ENCODE results near the gene PMPCA. TPM values are rescaled to one million over a fixed set of nuclear protein-coding genes. Genes with fewer than 3 reads are reported as not detected.
A peak's percentile ranks its signal among the peaks of the same experiment; 100 is the strongest.

PMPCA gene
- total and polyA plus RNA-seq, 2 of the 8 experiments (the other 6 are each of a cell fraction or from before 2014, with no cell fraction given) = 60.0 to 88.2 TPM

- Histone ChIP-seq H3K56ac (replicated peaks; ENCODE audit: insufficient read length, low read depth, low read length) (no peak overlapping the region), H2AK5ac (ENCODE audit: low read depth, low read length) (no peak overlapping the region), H3K4me2 (ENCODE audit: insufficient read depth in 1 of 2, low read depth in 2 of 2, low read length in 2 of 2) (peak overlapping the region; percentile 4 to 69), H4K5ac (ENCODE audit: insufficient read length, low read depth, low read length) (no peak overlapping the region), H4K91ac (replicated peaks; ENCODE audit: insufficient read length, low read length) (no peak overlapping the region), H3K4me1 (replicated peaks in 1 of 4; ENCODE audit: control insufficient read depth in 3 of 4, insufficient read depth in 4 of 4, low read length in 3 of 4) (peaks cover 0 to 8% (median under 1%) of the 10 kb centered on the region in 4 experiments; a peak in 3 of 7 replicates), H3K18ac (ENCODE audit: extremely low read depth, low read length) (no peak overlapping the region), H2BK20ac (ENCODE audit: low read length) (no peak overlapping the region), H4K20me1 (replicated peaks in 1 of 2; ENCODE audit: control insufficient read depth in 1 of 2, insufficient read depth in 2 of 2, low read length in 2 of 2) (peaks cover 3 to 7% of the 10 kb centered on the region in 2 experiments), H3K14ac (ENCODE audit: insufficient read length) (no peak overlapping the region), H2BK12ac (ENCODE audit: low read depth, low read length) (no peak overlapping the region), H2BK15ac (ENCODE audit: low read length) (peak overlapping the region; percentile 19; the same call in 1 of the 2 replicates), H3K9ac (replicated peaks in 1 of 4; ENCODE audit: extremely low read depth in 1 of 4, low read depth in 3 of 4, low read length in 3 of 4) (no peak overlapping the region), H3K27ac (ENCODE audit: low read depth, low read length) (no peak overlapping the region), H3K4me3 (ENCODE audit: extremely low read depth in 1 of 4, insufficient read depth in 2 of 4, low read depth in 3 of 4, low read length in 4 of 4) (peak overlapping the region in 1 of 4 experiments; percentile 97; a peak in 1 of 8 replicates), H2BK5ac (ENCODE audit: low read depth, low read length) (no peak overlapping the region), H3K23ac (ENCODE audit: insufficient read length) (no peak overlapping the region), H3K79me2 (ENCODE audit: control insufficient read depth in 1 of 2, insufficient read depth in 2 of 2, low read length in 2 of 2) (no peaks in the 10 kb centered on the region), H3K9me3 (ENCODE audit: insufficient read depth in 2 of 2, low read depth in 1 of 2, low read length in 1 of 2) (peaks cover 0 to 3% of the 10 kb centered on the region in 2 experiments; a peak in 1 of 4 replicates), H3K27me3 (replicated peaks in 1 of 4; ENCODE audit: control insufficient read depth in 3 of 4, extremely low read depth in 1 of 4, insufficient read depth in 3 of 4, low read length in 3 of 4) (peaks cover 0 to 2% (median 0%) of the 10 kb centered on the region in 4 experiments; a peak in 2 of 7 replicates), H3K79me1 (ENCODE audit: low read depth, low read length) (peaks cover 3% of the 10 kb centered on the region), H2BK120ac (replicated peaks; ENCODE audit: low read depth, low read length) (no peak overlapping the region), H4K8ac (ENCODE audit: extremely low read depth, insufficient read depth, low read length) (peak overlapping the region; percentile 59), H3K36me3 (ENCODE audit: control insufficient read depth in 2 of 4, insufficient read depth in 4 of 4, low read length in 3 of 4) (peaks cover 0 to 2% (median 0%) of the 10 kb centered on the region in 4 experiments; a peak in 1 of 8 replicates), H2AFZ (ENCODE audit: low read length) (no peak overlapping the region), H3K23me2 (ENCODE audit: low read depth, low read length) (no peaks in the 10 kb centered on the region; the same call in 1 of the 2 replicates), H3K4ac (replicated peaks; ENCODE audit: insufficient read length, low read depth, low read length) (no peak overlapping the region)
- DNase-seq (ENCODE audit: low read depth in 1 of 2, low spot score in 2 of 2) = no peak
- POLR2A ChIA-PET (ENCODE audit: partially characterized antibody) = interaction anchor here (0.5 to 15.8 kb wide), 15 partner anchors 9 to 961 kb away, joined by 3 to 137 read pairs (median 4); partner anchors contain the start of genes CARD9 and SNAPC4
- FAIRE-seq = no peak
- TF ChIP-seq KDM4A (IDR thresholded peaks at IDR 0.05; ENCODE audit: low read depth, low read length, severe bottlenecking) (peak; percentile 3), RNF2 (IDR thresholded peaks at IDR 0.05; ENCODE audit: borderline replicate concordance, low read depth, low read length, missing control alignments, poor library complexity, severe bottlenecking) (no peak), EP300 (IDR thresholded peaks at IDR 0.05; ENCODE audit: borderline replicate concordance in 1 of 2, low read depth in 2 of 2, low read length in 2 of 2) (no peak), KDM1A (IDR thresholded peaks at IDR 0.05; ENCODE audit: borderline replicate concordance, low read length) (peak; percentile 15; the same call in 1 of the 2 replicates)
- WGBS, 2 experiments (ENCODE audit: extremely low coverage in 1 of 2, insufficient coverage in 1 of 2, insufficient read length in 1 of 2, insufficient replicate concordance in 2 of 2, low coverage in 1 of 2, low lambda C conversion rate in 2 of 2, missing lambda C conversion rate in 1 of 2) = 82% methylated on average over 36 of the region's 54 CpGs; no CpG with 5 or more reads in 1 of the 2 experiments
- CTCF ChIA-PET (ENCODE audit: partially characterized antibody) = interaction anchor here (0.7 to 7.1 kb wide), 25 partner anchors 8 to 586 kb away, joined by 3 to 80 read pairs (median 5); partner anchors contain the start of gene CARD9
Observed at GRCh38 chr9:136363949-136364748, 46.3 kb upstream of the PMPCA start.

Data from H1 (cell line).